ENCODE measurements around the gene COX4I2.
A peak's percentile ranks its signal among the peaks of the same experiment; 100 is the strongest.

GRCh38 chr20:31661625-31662371 lies 24.1 kb downstream of the COX4I2 start:
- no peak for TF ChIP-seq RXRA (IDR thresholded peaks at IDR 0.05)
- TF ChIP-seq CTCF (IDR thresholded peaks at IDR 0.05; ENCODE audit: low read depth, low read length, missing input control): peak; percentile 72
- peak; percentile 83 to 86 for TF ChIP-seq RAD21 (IDR thresholded peaks at IDR 0.05)
- TF ChIP-seq TAF1 (conservative IDR thresholded peaks at IDR 0.05): no peak
- TF ChIP-seq GABPA (IDR thresholded peaks at IDR 0.05 in 1 of 2, conservative IDR thresholded peaks at IDR 0.05 in 1 of 2): peak in 1 of 2 donors; percentile 46
- no peak for TF ChIP-seq JUND (IDR thresholded peaks at IDR 0.05)
- no peak for TF ChIP-seq MAX (IDR thresholded peaks at IDR 0.05)
- TF ChIP-seq REST (IDR thresholded peaks at IDR 0.05): no peak
- TF ChIP-seq FOXA1 (IDR thresholded peaks at IDR 0.05): peak; percentile 9
- no peak for TF ChIP-seq ATF3 (IDR thresholded peaks at IDR 0.05)
- TF ChIP-seq NR2F2 (IDR thresholded peaks at IDR 0.05): no peak
- TF ChIP-seq SP1 (IDR thresholded peaks at IDR 0.05): no peak
- no peak for TF ChIP-seq EGR1 (IDR thresholded peaks at IDR 0.05; ENCODE audit: low read depth in 2 of 2)

All from liver (tissue), 3 donors.